ENCODE results near the gene MAN1A1. TPM values are rescaled to one million over a fixed set of nuclear protein-coding genes. Genes with fewer than 3 reads are reported as not detected.

Gene MAN1A1
- polyA plus RNA-seq, 2 of the 4 experiments (the other 2 are of a cell fraction): 0.05 TPM; not detected in 1

- CTCF ChIA-PET: no interaction called here
- no peak for DNase-seq (ENCODE audit: low read depth in 1 of 2, low spot score in 1 of 2)
- no peaks in the 10 kb centered on the region for H3K4me1 ChIP-seq
- H3K4me3 ChIP-seq: no peak overlapping the region
- H3K9me3 ChIP-seq: no peaks in the 10 kb centered on the region
- TF ChIP-seq TP53 (CRISPR knock-in tag; IDR thresholded peaks at IDR 0.05): no peak
- TF ChIP-seq EHF (CRISPR knock-in tag; IDR thresholded peaks at IDR 0.05): no peak
- TF ChIP-seq RNF2 (IDR thresholded peaks at IDR 0.05; ENCODE audit: borderline replicate concordance, low read depth): no peak
- no peak overlapping the region for H3K27ac ChIP-seq
- no peak overlapping the region for H3K4me2 ChIP-seq
- no peak for FAIRE-seq
- no peak for ATAC-seq
- WGBS (ENCODE audit: missing lambda C conversion rate): 15% methylated on average over 2 of the region's 2 CpGs
- POLR2A ChIA-PET: no interaction called here
These were observed 24.8 kb downstream of the MAN1A1 start for GRCh38 chr6:119324718-119325117.

- no peaks in the 10 kb centered on the region for H3K4me1 ChIP-seq
- TF ChIP-seq EHF (CRISPR knock-in tag; IDR thresholded peaks at IDR 0.05): no peak
- no peak for TF ChIP-seq E2F6 (IDR thresholded peaks at IDR 0.05; ENCODE audit: borderline replicate concordance, low read depth)
- TF ChIP-seq RARB (CRISPR knock-in tag; IDR thresholded peaks at IDR 0.05): no peak
- TF ChIP-seq ZC3H11A (IDR thresholded peaks at IDR 0.05): no peak
- TF ChIP-seq REST (IDR thresholded peaks at IDR 0.05): no peak
- TF ChIP-seq CBX8 (IDR thresholded peaks at IDR 0.05): no peak
- no peak for TF ChIP-seq TFCP2L1 (CRISPR knock-in tag; IDR thresholded peaks at IDR 0.05)
- no peak for TF ChIP-seq TP53 (CRISPR knock-in tag; IDR thresholded peaks at IDR 0.05)
- H3K9me3 ChIP-seq: no peaks in the 10 kb centered on the region
- POLR2A ChIA-PET: no interaction called here
- FAIRE-seq (no peak), ATAC-seq (no peak), DNase-seq (ENCODE audit: low read depth in 1 of 2, low spot score in 1 of 2) (no peak)
- no peak overlapping the region for H3K4me3 ChIP-seq
- CTCF ChIA-PET: no interaction called here
- 9% methylated on average over 1 of the region's 1 CpG for WGBS (ENCODE audit: missing lambda C conversion rate)
- no peak overlapping the region for H3K4me2 ChIP-seq
- no peak overlapping the region for H3K27ac ChIP-seq
These were observed 25.6 kb downstream of the MAN1A1 start for GRCh38 chr6:119323931-119324330.

GRCh38 chr6:119323478-119323877, 26.1 kb downstream of the MAN1A1 start:
- no peak overlapping the region for H3K27ac ChIP-seq
- no peaks in the 10 kb centered on the region for H3K9me3 ChIP-seq
- FAIRE-seq: no peak
- ChIA-PET POLR2A (no interaction called here), CTCF (no interaction called here)
- H3K4me1 ChIP-seq: no peaks in the 10 kb centered on the region
- WGBS (ENCODE audit: missing lambda C conversion rate): 75% methylated on average over 2 of the region's 2 CpGs
- no peak for DNase-seq (ENCODE audit: low read depth in 1 of 2, low spot score in 1 of 2)
- no peak overlapping the region for H3K4me3 ChIP-seq
- no peak for ATAC-seq
- no peak for TF ChIP-seq BCL3 (IDR thresholded peaks at IDR 0.05)
- no peak for TF ChIP-seq CBX8 (IDR thresholded peaks at IDR 0.05)
- TF ChIP-seq ZC3H11A (IDR thresholded peaks at IDR 0.05): no peak
- no peak for TF ChIP-seq ELK1 (IDR thresholded peaks at IDR 0.05; ENCODE audit: low read depth, low read length)
- no peak for TF ChIP-seq EHF (CRISPR knock-in tag; IDR thresholded peaks at IDR 0.05)
- TF ChIP-seq MYC (IDR thresholded peaks at IDR 0.05; ENCODE audit: borderline replicate concordance, low read length): no peak
- no peak for TF ChIP-seq HDAC2 (IDR thresholded peaks at IDR 0.05)
- no peak for TF ChIP-seq CBX2 (IDR thresholded peaks at IDR 0.05; ENCODE audit: borderline replicate concordance, low read depth)
- no peak for TF ChIP-seq CHD4 (IDR thresholded peaks at IDR 0.05; ENCODE audit: borderline replicate concordance)
- no peak for TF ChIP-seq NR3C1 (IDR thresholded peaks at IDR 0.05)
- no peak for TF ChIP-seq FOXS1 (CRISPR knock-in tag; IDR thresholded peaks at IDR 0.05)
- TF ChIP-seq PHF8 (IDR thresholded peaks at IDR 0.05; ENCODE audit: borderline replicate concordance, low read depth): no peak
- TF ChIP-seq JUN (IDR thresholded peaks at IDR 0.05): no peak
- no peak overlapping the region for H3K4me2 ChIP-seq
